ENCODE results near the gene PNPT1. TPM values are rescaled to one million over a fixed set of nuclear protein-coding genes. Genes with fewer than 3 reads are reported as not detected.
"Not testable (repeated sequence)": the region's sequence is repeated elsewhere in the genome, so short reads cannot be mapped to it uniquely, and the experiment has no call there.

PNPT1 gene
- 25.0 TPM for polyA plus RNA-seq (2012; ENCODE audit: missing spikeins)

- TF ChIP-seq POLR2A (IDR thresholded peaks at IDR 0.05; ENCODE audit: low read depth, low read length) (peak; percentile 97), POLR2AphosphoS5 (IDR thresholded peaks at IDR 0.05; ENCODE audit: low read depth, low read length) (peak; percentile 96), TAF1 (IDR thresholded peaks at IDR 0.05; ENCODE audit: borderline replicate concordance, low read depth, low read length) (peak; percentile 91)
- DNase-seq (ENCODE audit: insufficient read length) = peak; percentile 91
- peak; percentile 98 for FAIRE-seq
Observed at GRCh38 chr2:55693181-55694125, at the start of gene PNPT1. Gene PNPT1 (minus strand): TSS chr2:55693844. CDS start chr2:55693823, 21 bp downstream.

- FAIRE-seq (no peak), DNase-seq (ENCODE audit: insufficient read length) (no peak)
- TF ChIP-seq POLR2AphosphoS5 (IDR thresholded peaks at IDR 0.05; ENCODE audit: low read depth, low read length) = no peak
- TF ChIP-seq POLR2A (IDR thresholded peaks at IDR 0.05; ENCODE audit: low read depth, low read length) = no peak
- no peak for TF ChIP-seq TAF1 (IDR thresholded peaks at IDR 0.05; ENCODE audit: borderline replicate concordance, low read depth, low read length)
Observed at GRCh38 chr2:55742996-55743395, 49.4 kb upstream of the PNPT1 start.

- not testable (repeated sequence) for DNase-seq (ENCODE audit: insufficient read length)
Observed at GRCh38 chr2:55736019-55736536, 42.4 kb upstream of the PNPT1 start.

GRCh38 chr2:55734726-55735125 lies 41.1 kb upstream of the PNPT1 start:
- FAIRE-seq = no peak
- no peak for TF ChIP-seq TAF1 (IDR thresholded peaks at IDR 0.05; ENCODE audit: borderline replicate concordance, low read depth, low read length)
- no peak for TF ChIP-seq POLR2AphosphoS5 (IDR thresholded peaks at IDR 0.05; ENCODE audit: low read depth, low read length)
- TF ChIP-seq POLR2A (IDR thresholded peaks at IDR 0.05; ENCODE audit: low read depth, low read length) = no peak
- no peak for DNase-seq (ENCODE audit: insufficient read length)

More at GRCh38 chr2:55736019-55736536, 42.4 kb upstream of the PNPT1 start:
- not testable (repeated sequence) for FAIRE-seq

- FAIRE-seq (no peak), DNase-seq (ENCODE audit: insufficient read length) (no peak)
- TF ChIP-seq POLR2AphosphoS5 (IDR thresholded peaks at IDR 0.05; ENCODE audit: low read depth, low read length) = no peak
- TF ChIP-seq POLR2A (IDR thresholded peaks at IDR 0.05; ENCODE audit: low read depth, low read length) = no peak
- TF ChIP-seq TAF1 (IDR thresholded peaks at IDR 0.05; ENCODE audit: borderline replicate concordance, low read depth, low read length) = no peak
Observed at GRCh38 chr2:55733335-55733734, 39.7 kb upstream of the PNPT1 start.

- FAIRE-seq (no peak), DNase-seq (ENCODE audit: insufficient read length) (no peak)
- TF ChIP-seq POLR2AphosphoS5 (IDR thresholded peaks at IDR 0.05; ENCODE audit: low read depth, low read length) (no peak), TAF1 (IDR thresholded peaks at IDR 0.05; ENCODE audit: borderline replicate concordance, low read depth, low read length) (no peak), POLR2A (IDR thresholded peaks at IDR 0.05; ENCODE audit: low read depth, low read length) (no peak)
Observed at GRCh38 chr2:55732854-55733253, 39.2 kb upstream of the PNPT1 start.

GRCh38 chr2:55729136-55729685 lies 35.6 kb upstream of the PNPT1 start:
- DNase-seq (ENCODE audit: insufficient read length) (no peak), FAIRE-seq (no peak)
- TF ChIP-seq TAF1 (IDR thresholded peaks at IDR 0.05; ENCODE audit: borderline replicate concordance, low read depth, low read length) (no peak), POLR2A (IDR thresholded peaks at IDR 0.05; ENCODE audit: low read depth, low read length) (no peak), POLR2AphosphoS5 (IDR thresholded peaks at IDR 0.05; ENCODE audit: low read depth, low read length) (no peak)

- no peak for DNase-seq (ENCODE audit: insufficient read length)
- FAIRE-seq = no peak
- TF ChIP-seq TAF1 (IDR thresholded peaks at IDR 0.05; ENCODE audit: borderline replicate concordance, low read depth, low read length) (no peak), POLR2A (IDR thresholded peaks at IDR 0.05; ENCODE audit: low read depth, low read length) (no peak), POLR2AphosphoS5 (IDR thresholded peaks at IDR 0.05; ENCODE audit: low read depth, low read length) (no peak)
Observed at GRCh38 chr2:55721596-55722215, 28.1 kb upstream of the PNPT1 start.

- FAIRE-seq (no peak), DNase-seq (ENCODE audit: insufficient read length) (no peak)
- TF ChIP-seq TAF1 (IDR thresholded peaks at IDR 0.05; ENCODE audit: borderline replicate concordance, low read depth, low read length) = no peak
- TF ChIP-seq POLR2A (IDR thresholded peaks at IDR 0.05; ENCODE audit: low read depth, low read length) = no peak
- no peak for TF ChIP-seq POLR2AphosphoS5 (IDR thresholded peaks at IDR 0.05; ENCODE audit: low read depth, low read length)
Observed at GRCh38 chr2:55720417-55720816, 26.8 kb upstream of the PNPT1 start.

- DNase-seq (ENCODE audit: insufficient read length) = no peak
- FAIRE-seq = no peak
- TF ChIP-seq POLR2AphosphoS5 (IDR thresholded peaks at IDR 0.05; ENCODE audit: low read depth, low read length) = no peak
- TF ChIP-seq TAF1 (IDR thresholded peaks at IDR 0.05; ENCODE audit: borderline replicate concordance, low read depth, low read length) = no peak
- no peak for TF ChIP-seq POLR2A (IDR thresholded peaks at IDR 0.05; ENCODE audit: low read depth, low read length)
Observed at GRCh38 chr2:55719852-55720251, 26.2 kb upstream of the PNPT1 start.
